Upper lobe of left lung (tissue), 6 donors: ENCODE data around the gene DDIT3. TPM values are rescaled to one million over a fixed set of nuclear protein-coding genes. Genes with fewer than 3 reads are reported as not detected.
"Not testable (repeated sequence)": the region's sequence is repeated elsewhere in the genome, so short reads cannot be mapped to it uniquely, and the experiment has no call there.

Experiments
- ATAC-seq, 2 donors: fragments of 200-7000 bp; cut with Tn5 transposase; one replicate each; pipeline ENCODE4 v1.9.1; 2022; ENCODE audit warnings: mild to moderate bottlenecking in 2 of 2, moderate library complexity in 2 of 2; ENCODE audit not compliant: low FRiP score in 2 of 2
- DNase-seq, 2 donors: peaks; one replicate each; pipeline ENCODE4 v3.0.0-alpha.2; 2019 to 2020
- H3K27ac ChIP-seq, 4 donors: fragments of 200-600 bp; sonication (generic); one replicate each; pipeline ENCODE4 v1.5.1; 2016 to 2019
- H3K27me3 ChIP-seq, 4 donors: fragments of 200-600 bp; sonication (generic); one replicate each; pipeline ENCODE4 v1.5.1; 2017 to 2019
- H3K36me3 ChIP-seq, 4 donors: fragments of 200-600 bp; sonication (generic); one replicate each; pipeline ENCODE4 v1.5.1; 2016 to 2019
- H3K4me1 ChIP-seq, 4 donors: fragments of 200-600 bp; sonication (generic); one replicate each; pipeline ENCODE4 v1.5.1; 2018 to 2019
- H3K4me3 ChIP-seq, 4 donors: fragments of 200-600 bp; sonication (generic); one replicate each; pipeline ENCODE4 v1.5.1; 2017 to 2019; ENCODE audit warnings: mild to moderate bottlenecking in 2 of 4, moderate library complexity in 1 of 4
- H3K9me3 ChIP-seq, 4 donors: fragments of 200-600 bp; sonication (generic); one replicate each; pipeline ENCODE4 v1.5.1; 2018 to 2019
- CTCF ChIP-seq, 6 experiments: fragments of 450-650 bp in 4 of 6; fragments of 200-600 bp in 2 of 6; sonication (generic) in 2 of 6; IDR thresholded peaks; one replicate each; pipeline ENCODE4 v1.5.1; 2016 to 2019; ENCODE audit warnings: antibody characterized with exemption in 6 of 6
- EP300 ChIP-seq, 4 donors: sonication (generic); formaldehyde crosslinking; IDR thresholded peaks; one replicate each; pipeline ENCODE4 v1.5.1; 2017; ENCODE audit warnings: antibody characterized with exemption in 4 of 4, control low read depth in 2 of 4
- POLR2A ChIP-seq, 4 donors: fragments of 450-650 bp; IDR thresholded peaks; one replicate each; pipeline ENCODE4 v1.5.1; 2016 to 2017; ENCODE audit warnings: antibody characterized with exemption in 4 of 4, mild to moderate bottlenecking in 2 of 4
- POLR2AphosphoS5 ChIP-seq, 2 donors: sonication (generic); formaldehyde crosslinking; IDR thresholded peaks; one replicate each; pipeline ENCODE4 v1.5.1; 2017; ENCODE audit warnings: antibody characterized with exemption in 2 of 2
- WGBS, 2 donors: methylation state at CpG; one replicate each; pipeline ENCODE4 v1.1.5; 2017 to 2018; 5-methylcytosine and 5-hydroxymethylcytosine counted together
- total RNA-seq, 6 donors: library from RNA; depleted of rRNA in 4 of 6; stranded (reverse); fragments of >200 nt in 4 of 6; gene quantifications; one replicate each; pipeline versions ENCODE4 v1.1.0 to v1.2.1, GENCODE V29; 2016 to 2021
- donor health status: DM: no; HTN: no; CAD: no; lungs with moderate emphysema.
- donor health status: DM: no; HTN: yes; CAD: no; lungs with severe emphysema.

Gene DDIT3
- total RNA-seq, 6 donors from 2014 or later, result 26.1 to 45.1 (median 33.1) TPM

GRCh38 chr12:57515934-57516541 lies 4.3 kb downstream of the DDIT3 start:
- TF ChIP-seq POLR2AphosphoS5 (IDR thresholded peaks at IDR 0.05) (no peak), POLR2A (IDR thresholded peaks at IDR 0.05) (no peak), CTCF (IDR thresholded peaks at IDR 0.05) (no peak), EP300 (IDR thresholded peaks at IDR 0.05) (no peak)
- H3K36me3 ChIP-seq, result peaks cover 21 to 74% (median 59%) of the 10 kb centered on the region in 4 donors
- ATAC-seq (no peak), DNase-seq (no peak)
- H3K27me3 ChIP-seq, result no peaks in the 10 kb centered on the region
- no peak overlapping the region for H3K27ac ChIP-seq
- 78 to 81% methylated on average over 11 of the region's 11 CpGs for WGBS, 2 donors
- no peaks in the 10 kb centered on the region for H3K9me3 ChIP-seq
- H3K4me1 ChIP-seq, result peaks cover 21 to 36% (median 25%) of the 10 kb centered on the region in 4 donors
- no peak overlapping the region for H3K4me3 ChIP-seq

GRCh38 chr12:57515408-57515933 lies 4.8 kb downstream of the DDIT3 start:
- 67 to 83% methylated on average over 3 of the region's 3 CpGs for WGBS, 2 donors
- Histone ChIP-seq H3K27ac (no peak overlapping the region), H3K36me3 (peaks cover 21 to 80% (median 61%) of the 10 kb centered on the region in 4 donors), H3K27me3 (no peaks in the 10 kb centered on the region), H3K9me3 (no peaks in the 10 kb centered on the region), H3K4me1 (peaks cover 19 to 33% (median 22%) of the 10 kb centered on the region in 4 donors), H3K4me3 (no peak overlapping the region)
- DNase-seq, result no peak
- no peak for ATAC-seq
- TF ChIP-seq CTCF (IDR thresholded peaks at IDR 0.05) (no peak), EP300 (IDR thresholded peaks at IDR 0.05) (no peak), POLR2A (IDR thresholded peaks at IDR 0.05) (no peak), POLR2AphosphoS5 (IDR thresholded peaks at IDR 0.05) (no peak)

- WGBS, 2 donors, result 92 to 96% methylated on average over 8 to 9 of the region's 9 CpGs
Observed at GRCh38 chr12:57514720-57515407, 5.5 kb downstream of the DDIT3 start.

GRCh38 chr12:57514246-57514645 lies 6.1 kb downstream of the DDIT3 start:
- H3K4me1 ChIP-seq, result peaks cover 16 to 28% (median 20%) of the 10 kb centered on the region in 4 donors
- not testable (repeated sequence) for DNase-seq, H3K9me3 ChIP-seq, H3K4me3 ChIP-seq, H3K27ac ChIP-seq, ATAC-seq, H3K27me3 ChIP-seq
- 91 to 92% methylated on average over 9 of the region's 9 CpGs for WGBS, 2 donors
- H3K36me3 ChIP-seq, result peaks cover 21 to 92% (median 68%) of the 10 kb centered on the region in 4 donors

More at GRCh38 chr12:57514720-57515407, 5.5 kb downstream of the DDIT3 start:
- H3K4me3 ChIP-seq, result no peak overlapping the region
- H3K27me3 ChIP-seq, result no peaks in the 10 kb centered on the region
- DNase-seq (no peak), ATAC-seq (no peak)
- TF ChIP-seq POLR2AphosphoS5 (IDR thresholded peaks at IDR 0.05), result no peak
- TF ChIP-seq EP300 (IDR thresholded peaks at IDR 0.05), result no peak
- TF ChIP-seq POLR2A (IDR thresholded peaks at IDR 0.05), result no peak
- TF ChIP-seq CTCF (IDR thresholded peaks at IDR 0.05), result no peak
- no peak overlapping the region for H3K27ac ChIP-seq
- peaks cover 21 to 86% (median 62%) of the 10 kb centered on the region in 4 donors for H3K36me3 ChIP-seq
- no peaks in the 10 kb centered on the region for H3K9me3 ChIP-seq
- peaks cover 19 to 33% (median 22%) of the 10 kb centered on the region in 4 donors for H3K4me1 ChIP-seq

- not testable (repeated sequence) for H3K4me3 ChIP-seq, H3K27me3 ChIP-seq, ATAC-seq, H3K27ac ChIP-seq, H3K9me3 ChIP-seq, DNase-seq
- WGBS, 2 donors, result 92% methylated on average over 6 of the region's 6 CpGs
- H3K36me3 ChIP-seq, result peaks cover 21 to 98% (median 70%) of the 10 kb centered on the region in 4 donors
- peaks cover 10 to 23% (median 14%) of the 10 kb centered on the region in 4 donors for H3K4me1 ChIP-seq
Observed at GRCh38 chr12:57513677-57514076, 6.6 kb downstream of the DDIT3 start.
